ENCODE measurements around the gene RPP40. TPM values are rescaled to one million over a fixed set of nuclear protein-coding genes. Genes with fewer than 3 reads are reported as not detected.
A peak's percentile ranks its signal among the peaks of the same experiment; 100 is the strongest.

The RPP40 gene
- total and polyA plus RNA-seq, 5 donors from 2014 or later = 1.6 to 20.2 (median 16.1) TPM

DNA sequence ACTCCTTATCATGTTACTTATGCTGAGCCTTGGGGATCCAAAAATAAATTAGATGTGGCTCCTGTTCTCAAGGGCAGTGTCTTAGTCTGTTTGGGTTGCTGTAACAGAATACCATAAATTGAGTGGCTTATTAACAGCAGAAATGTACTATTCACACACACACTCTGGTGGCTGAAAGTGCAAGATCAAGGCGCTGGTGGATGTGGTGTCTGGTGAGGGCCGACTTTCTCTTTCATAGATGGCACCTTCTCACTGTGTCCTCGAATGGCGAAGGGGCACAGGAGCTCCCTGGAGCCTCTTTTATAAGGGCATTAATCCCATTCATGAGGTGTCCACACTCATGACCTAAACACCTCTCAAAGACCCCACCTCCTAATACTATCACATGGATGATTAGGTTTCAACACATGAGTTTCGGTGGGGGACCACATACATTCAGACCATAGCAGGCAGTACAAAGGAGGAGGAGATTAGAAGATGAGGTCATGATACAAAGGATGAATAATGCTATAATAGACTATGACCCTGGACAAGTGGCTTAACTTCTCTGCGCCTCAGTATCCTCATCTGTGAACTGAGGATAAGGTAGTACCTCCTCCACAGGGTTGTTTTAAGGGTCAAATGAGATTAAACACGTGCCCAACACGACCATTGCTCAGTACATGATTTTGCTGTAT lies 34.1 kb downstream of the RPP40 start:
- Histone ChIP-seq H3K27ac (ENCODE audit: insufficient read depth, low read length, poor library complexity, severe bottlenecking) (no peak overlapping the region), H3K4me3 (ENCODE audit: low read depth, low read length) (no peak overlapping the region), H3K9me3 (ENCODE audit: control insufficient read depth in 2 of 2, low read length in 2 of 2) (no peaks in the 10 kb centered on the region), H3K27me3 (ENCODE audit: control insufficient read depth, insufficient read depth, low read length) (no peaks in the 10 kb centered on the region), H3K4me1 (ENCODE audit: control insufficient read depth, insufficient read depth, low read length, poor library complexity, severe bottlenecking) (no peaks in the 10 kb centered on the region), H3K36me3 (ENCODE audit: control insufficient read depth, insufficient read depth, low read length) (no peaks in the 10 kb centered on the region)
- Mint-ChIP-seq H3K4me1 (no peaks in the 10 kb centered on the region), H3K27me3 (peaks cover 13% of the 10 kb centered on the region), H3K9me3 (peaks cover 0 to 2% (median 0%) of the 10 kb centered on the region in 7 donors), H3K4me3 (no peak overlapping the region), H3K36me3 (no peaks in the 10 kb centered on the region), H3K27ac (no peak overlapping the region)
- DNase-seq = no peak
- no peak for ATAC-seq (ENCODE audit: low read depth in 2 of 2)

DNA sequence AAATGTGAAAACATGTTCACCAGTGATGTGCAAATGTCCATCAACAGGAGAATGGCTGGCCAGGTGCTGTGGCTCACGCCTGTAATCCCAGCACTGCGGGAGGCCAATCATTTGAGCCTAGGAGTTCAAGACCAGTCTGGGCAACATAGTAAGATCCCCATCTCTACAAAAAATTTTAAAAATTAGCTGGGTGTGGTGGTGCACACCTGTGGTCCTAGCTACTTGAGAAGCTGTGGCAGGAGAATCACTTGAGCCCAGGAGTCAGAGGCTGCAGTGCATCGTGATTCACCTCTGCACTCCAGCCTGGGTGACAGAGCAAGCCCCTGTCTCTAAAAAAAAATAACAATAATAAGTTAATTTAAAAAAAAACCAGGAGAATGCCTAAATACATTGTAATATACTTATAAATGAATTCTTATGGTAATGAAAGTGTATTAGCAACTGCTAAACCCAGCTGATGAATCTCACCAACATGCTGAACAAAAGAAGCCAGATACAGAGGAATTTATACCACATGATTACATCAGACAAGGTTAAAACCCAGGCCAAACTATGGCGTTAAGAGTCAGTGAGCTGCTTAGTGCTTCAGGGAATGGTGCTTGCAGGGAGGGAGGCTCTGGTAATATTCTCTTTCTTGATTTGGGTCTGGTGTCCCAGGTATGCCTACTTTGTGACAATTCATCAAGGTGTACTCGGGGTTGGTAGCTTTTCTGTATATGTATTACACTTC lies 36.4 kb downstream of the RPP40 start:
- Mint-ChIP-seq H3K4me3 (no peak overlapping the region), H3K36me3 (no peaks in the 10 kb centered on the region), H3K27me3 (peaks cover 12% of the 10 kb centered on the region), H3K4me1 (no peaks in the 10 kb centered on the region), H3K9me3 (peaks cover 0 to 1% (median 0%) of the 10 kb centered on the region in 7 donors), H3K27ac (no peak overlapping the region)
- ATAC-seq (ENCODE audit: low read depth in 2 of 2) (no peak), DNase-seq (no peak)
- no peak overlapping the region for H3K27ac ChIP-seq (ENCODE audit: insufficient read depth, low read length, poor library complexity, severe bottlenecking)
- H3K9me3 ChIP-seq (ENCODE audit: control insufficient read depth in 2 of 2, low read length in 2 of 2) = no peaks in the 10 kb centered on the region
- no peaks in the 10 kb centered on the region for H3K36me3 ChIP-seq (ENCODE audit: control insufficient read depth, insufficient read depth, low read length)
- H3K4me1 ChIP-seq (ENCODE audit: control insufficient read depth, insufficient read depth, low read length, poor library complexity, severe bottlenecking) = no peaks in the 10 kb centered on the region
- H3K27me3 ChIP-seq (ENCODE audit: control insufficient read depth, insufficient read depth, low read length) = no peaks in the 10 kb centered on the region
- no peak overlapping the region for H3K4me3 ChIP-seq (ENCODE audit: low read depth, low read length)

DNA sequence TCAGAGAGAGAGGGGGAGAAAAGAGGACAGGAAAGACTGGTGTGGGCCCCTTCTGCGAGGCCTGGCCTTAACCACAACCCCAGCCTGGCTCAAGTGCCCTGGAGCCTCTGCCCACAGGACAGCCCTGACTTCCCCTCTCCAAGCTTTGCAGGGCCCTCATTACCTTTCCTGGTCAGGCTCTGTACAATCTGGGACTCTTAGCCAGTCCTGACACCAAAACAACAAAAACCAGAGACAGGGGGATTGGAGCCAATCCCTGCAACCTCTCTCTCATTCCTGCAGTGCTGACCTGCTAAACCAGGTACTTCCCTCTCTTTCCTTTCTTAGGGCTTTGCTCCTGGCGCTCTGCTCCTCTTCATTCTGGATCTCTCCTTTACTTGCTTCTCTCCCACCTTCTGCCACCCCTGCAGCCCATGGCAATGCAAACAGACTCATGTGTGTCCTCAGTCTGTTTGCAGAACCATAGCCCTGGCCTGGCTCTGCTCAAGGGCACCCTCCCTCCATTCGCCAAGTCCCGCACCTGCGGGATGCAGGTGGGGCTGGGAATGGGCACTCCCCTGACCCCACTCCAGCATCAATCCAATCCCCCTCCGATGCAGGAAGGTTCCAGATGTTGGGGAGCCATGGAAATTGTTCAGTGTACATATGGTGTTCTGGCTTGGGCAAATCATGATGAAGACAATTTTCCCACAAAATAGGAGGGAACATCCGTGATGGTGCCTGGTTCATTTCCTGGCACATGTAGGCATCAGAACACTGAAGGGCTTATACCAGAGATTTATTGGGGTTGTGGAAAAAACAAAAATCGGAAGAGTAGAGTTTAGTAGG lies 38.1 kb downstream of the RPP40 start:
- Mint-ChIP-seq H3K27me3 (peaks cover 12% of the 10 kb centered on the region), H3K4me1 (no peaks in the 10 kb centered on the region), H3K4me3 (no peak overlapping the region), H3K36me3 (no peaks in the 10 kb centered on the region), H3K9me3 (peaks cover 0 to 1% (median 0%) of the 10 kb centered on the region in 7 donors), H3K27ac (no peak overlapping the region)
- Histone ChIP-seq H3K4me3 (ENCODE audit: low read depth, low read length) (no peak overlapping the region), H3K4me1 (ENCODE audit: control insufficient read depth, insufficient read depth, low read length, poor library complexity, severe bottlenecking) (no peaks in the 10 kb centered on the region), H3K27ac (ENCODE audit: insufficient read depth, low read length, poor library complexity, severe bottlenecking) (no peak overlapping the region), H3K27me3 (ENCODE audit: control insufficient read depth, insufficient read depth, low read length) (no peaks in the 10 kb centered on the region), H3K9me3 (ENCODE audit: control insufficient read depth in 2 of 2, low read length in 2 of 2) (no peaks in the 10 kb centered on the region), H3K36me3 (ENCODE audit: control insufficient read depth, insufficient read depth, low read length) (no peaks in the 10 kb centered on the region)
- ATAC-seq (ENCODE audit: low read depth in 2 of 2) (no peak), DNase-seq (no peak)

DNA sequence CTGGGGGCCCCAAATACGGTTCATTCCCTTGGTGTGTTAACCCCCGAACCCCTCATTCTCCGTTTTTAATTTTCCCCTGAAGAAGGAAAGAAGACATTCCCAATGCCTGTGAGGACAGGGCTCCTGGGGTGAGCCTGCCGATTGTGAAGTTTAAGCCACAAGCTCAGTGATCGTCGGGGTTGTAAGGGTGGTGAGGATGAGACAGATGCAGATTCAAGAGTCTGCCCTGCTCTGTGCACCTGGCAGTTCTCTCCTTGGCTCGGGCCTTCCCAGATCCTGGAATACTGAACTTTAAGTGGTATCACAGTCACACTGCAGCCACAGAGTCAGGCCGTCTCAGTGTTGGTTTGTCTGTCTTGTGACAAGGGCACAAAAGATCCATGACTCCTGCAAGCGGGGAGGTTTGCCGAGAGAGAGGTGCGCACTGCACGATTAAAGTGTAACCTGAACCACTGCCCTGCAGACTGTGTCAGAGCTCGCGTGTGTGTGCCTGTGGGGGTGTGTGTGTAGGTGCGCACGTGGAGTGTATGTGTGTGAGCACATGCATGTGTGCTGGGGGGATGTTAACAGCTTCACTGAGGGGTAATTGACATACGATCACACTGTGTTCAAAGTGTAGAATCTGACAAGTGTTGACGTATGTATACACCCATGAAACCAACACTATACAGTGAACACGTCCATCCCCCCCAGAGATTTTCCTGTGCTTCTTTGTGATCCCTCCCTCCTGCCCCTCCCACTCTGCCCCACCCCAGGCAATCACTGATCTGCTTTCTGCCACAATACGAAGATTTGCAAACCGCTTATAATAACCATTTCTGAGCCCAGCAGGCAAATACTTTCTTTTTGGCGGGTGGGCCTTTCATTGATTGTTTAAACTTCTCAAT lies 38.9 kb downstream of the RPP40 start:
- H3K4me1 Mint-ChIP-seq = no peaks in the 10 kb centered on the region
- Histone ChIP-seq H3K27me3 (ENCODE audit: control insufficient read depth, insufficient read depth, low read length) (no peaks in the 10 kb centered on the region), H3K9me3 (ENCODE audit: control insufficient read depth in 2 of 2, low read length in 2 of 2) (no peaks in the 10 kb centered on the region), H3K4me3 (ENCODE audit: low read depth, low read length) (no peak overlapping the region), H3K4me1 (ENCODE audit: control insufficient read depth, insufficient read depth, low read length, poor library complexity, severe bottlenecking) (no peaks in the 10 kb centered on the region), H3K27ac (ENCODE audit: insufficient read depth, low read length, poor library complexity, severe bottlenecking) (no peak overlapping the region), H3K36me3 (ENCODE audit: control insufficient read depth, insufficient read depth, low read length) (no peaks in the 10 kb centered on the region)
- ATAC-seq (ENCODE audit: low read depth in 2 of 2) (peak in 1 of 2 donors; percentile 31), DNase-seq (no peak)
- no peak overlapping the region for H3K4me3 Mint-ChIP-seq
- peaks cover 0 to 1% (median 0%) of the 10 kb centered on the region in 7 donors for H3K9me3 Mint-ChIP-seq
- no peak overlapping the region for H3K27ac Mint-ChIP-seq
- H3K36me3 Mint-ChIP-seq = no peaks in the 10 kb centered on the region
- peaks cover 12% of the 10 kb centered on the region for H3K27me3 Mint-ChIP-seq

DNA sequence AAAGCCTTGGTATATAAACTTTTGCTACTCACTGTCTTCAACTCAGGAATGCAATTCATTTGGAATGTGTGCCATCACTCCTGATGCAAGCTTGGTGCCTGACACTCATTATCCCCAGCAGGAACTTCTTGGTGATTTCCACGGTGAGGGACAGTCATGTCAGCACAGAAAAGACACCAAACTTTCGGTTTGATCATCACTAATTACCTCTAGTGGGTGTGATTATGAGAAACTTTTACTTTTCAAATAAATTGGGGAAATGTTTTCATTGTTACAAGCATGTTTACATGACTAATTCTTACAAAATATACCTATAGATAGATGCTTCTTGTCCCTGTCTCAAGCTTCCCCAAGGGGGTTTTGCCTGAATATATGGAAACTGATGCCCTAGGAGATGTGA lies 40.9 kb downstream of the RPP40 start:
- no peak overlapping the region for H3K27ac Mint-ChIP-seq
- no peaks in the 10 kb centered on the region for H3K4me1 Mint-ChIP-seq
- Histone ChIP-seq H3K9me3 (ENCODE audit: control insufficient read depth in 2 of 2, low read length in 2 of 2) (no peaks in the 10 kb centered on the region), H3K4me1 (ENCODE audit: control insufficient read depth, insufficient read depth, low read length, poor library complexity, severe bottlenecking) (no peaks in the 10 kb centered on the region), H3K4me3 (ENCODE audit: low read depth, low read length) (no peak overlapping the region), H3K27me3 (ENCODE audit: control insufficient read depth, insufficient read depth, low read length) (no peaks in the 10 kb centered on the region), H3K36me3 (ENCODE audit: control insufficient read depth, insufficient read depth, low read length) (no peaks in the 10 kb centered on the region), H3K27ac (ENCODE audit: insufficient read depth, low read length, poor library complexity, severe bottlenecking) (no peak overlapping the region)
- H3K9me3 Mint-ChIP-seq = peaks cover 0 to 1% (median 0%) of the 10 kb centered on the region in 7 donors
- no peak for ATAC-seq (ENCODE audit: low read depth in 2 of 2)
- H3K27me3 Mint-ChIP-seq = peaks cover 7% of the 10 kb centered on the region
- no peak for DNase-seq
- no peak overlapping the region for H3K4me3 Mint-ChIP-seq
- H3K36me3 Mint-ChIP-seq = no peaks in the 10 kb centered on the region

DNA sequence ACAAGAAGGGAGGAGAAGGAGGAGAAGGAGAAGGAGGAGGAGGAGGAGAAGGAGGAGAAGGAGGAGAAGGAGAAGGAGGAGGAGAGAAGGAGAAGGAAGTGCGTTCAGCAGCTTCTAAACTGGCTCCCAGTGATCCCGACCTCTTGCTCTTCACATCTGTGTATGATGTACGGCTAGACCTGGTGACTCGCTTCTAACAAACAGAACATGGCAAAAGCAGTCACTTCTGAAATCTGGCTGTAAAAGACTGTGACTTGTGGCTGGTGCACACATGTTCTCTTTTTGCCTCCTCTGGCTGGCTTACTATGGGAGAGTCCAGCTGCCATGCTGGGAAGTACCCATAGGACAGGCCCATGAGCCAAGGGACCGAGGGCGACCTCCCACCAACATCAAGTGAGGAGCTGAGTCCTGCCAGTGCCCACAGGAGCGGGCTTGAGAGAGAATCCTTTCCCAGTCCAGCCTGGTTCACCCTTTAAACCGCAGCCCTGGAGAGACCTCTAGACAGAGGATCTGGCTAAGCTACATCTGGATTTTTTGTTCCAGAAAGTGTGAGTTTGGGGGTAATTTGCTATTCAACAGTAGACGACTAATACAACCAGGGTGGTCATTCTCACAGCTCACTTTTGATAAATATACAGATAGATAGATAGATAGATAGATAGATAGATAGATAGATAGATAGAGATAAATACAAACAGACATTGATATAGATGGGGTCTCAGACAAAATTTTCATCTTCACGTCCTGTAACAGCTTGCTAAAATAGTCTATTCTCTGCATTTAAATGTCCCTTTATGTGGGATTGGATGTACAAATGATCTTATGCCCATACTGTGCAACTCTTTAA lies 42.3 kb downstream of the RPP40 start:
- no peak overlapping the region for H3K27ac ChIP-seq (ENCODE audit: insufficient read depth, low read length, poor library complexity, severe bottlenecking)
- DNase-seq = no peak
- Mint-ChIP-seq H3K36me3 (no peaks in the 10 kb centered on the region), H3K4me1 (no peaks in the 10 kb centered on the region), H3K27ac (no peak overlapping the region), H3K27me3 (peaks cover 7% of the 10 kb centered on the region), H3K4me3 (no peak overlapping the region), H3K9me3 (no peaks in the 10 kb centered on the region)
- H3K4me1 ChIP-seq (ENCODE audit: control insufficient read depth, insufficient read depth, low read length, poor library complexity, severe bottlenecking) = no peaks in the 10 kb centered on the region
- H3K4me3 ChIP-seq (ENCODE audit: low read depth, low read length) = no peak overlapping the region
- no peaks in the 10 kb centered on the region for H3K27me3 ChIP-seq (ENCODE audit: control insufficient read depth, insufficient read depth, low read length)
- H3K9me3 ChIP-seq (ENCODE audit: control insufficient read depth in 2 of 2, low read length in 2 of 2) = no peaks in the 10 kb centered on the region
- no peaks in the 10 kb centered on the region for H3K36me3 ChIP-seq (ENCODE audit: control insufficient read depth, insufficient read depth, low read length)
- ATAC-seq (ENCODE audit: low read depth in 2 of 2) = no peak
